PFSK-1 (cell line): ENCODE data around the gene NPAT.

Experiments
- FOXP2 ChIP-seq: optimal IDR thresholded peaks from 2 replicates; pipeline ENCODE3; 2011; ENCODE audit warnings: borderline replicate concordance, control low read depth, inconsistent platforms; ENCODE audit not compliant: insufficient read depth; ENCODE audit errors: extremely low read length, extremely low read depth
- POLR2AphosphoS5 ChIP-seq: IDR thresholded peaks from 2 replicates; pipeline ENCODE4 v1.6.1; 2012; ENCODE audit warnings: low read depth, mild to moderate bottlenecking, control low read depth, low read length, moderate library complexity
- SIN3A ChIP-seq: IDR thresholded peaks from 2 replicates; pipeline ENCODE4 v1.6.1; 2012; ENCODE audit warnings: mild to moderate bottlenecking, low read length, moderate library complexity, borderline replicate concordance; ENCODE audit not compliant: insufficient read depth
- TAF1 ChIP-seq: IDR thresholded peaks from 2 replicates; pipeline ENCODE4 v1.6.1; 2012; ENCODE audit warnings: low read length, control low read depth, borderline replicate concordance; ENCODE audit not compliant: insufficient read depth
- TF ChIP-seq, protein P1 (sequence below), 2 experiments: IDR thresholded peaks; 2 replicates each; pipeline versions ENCODE4 v1.6.1 to v1.8.0; 2011 to 2012; ENCODE audit warnings: low read depth in 2 of 2, low read length in 2 of 2, control low read depth in 1 of 2, inconsistent platforms in 1 of 2, mild to moderate bottlenecking in 1 of 2, moderate library complexity in 1 of 2; ENCODE audit not compliant: insufficient read depth in 1 of 2

Gene NPAT

DNA sequence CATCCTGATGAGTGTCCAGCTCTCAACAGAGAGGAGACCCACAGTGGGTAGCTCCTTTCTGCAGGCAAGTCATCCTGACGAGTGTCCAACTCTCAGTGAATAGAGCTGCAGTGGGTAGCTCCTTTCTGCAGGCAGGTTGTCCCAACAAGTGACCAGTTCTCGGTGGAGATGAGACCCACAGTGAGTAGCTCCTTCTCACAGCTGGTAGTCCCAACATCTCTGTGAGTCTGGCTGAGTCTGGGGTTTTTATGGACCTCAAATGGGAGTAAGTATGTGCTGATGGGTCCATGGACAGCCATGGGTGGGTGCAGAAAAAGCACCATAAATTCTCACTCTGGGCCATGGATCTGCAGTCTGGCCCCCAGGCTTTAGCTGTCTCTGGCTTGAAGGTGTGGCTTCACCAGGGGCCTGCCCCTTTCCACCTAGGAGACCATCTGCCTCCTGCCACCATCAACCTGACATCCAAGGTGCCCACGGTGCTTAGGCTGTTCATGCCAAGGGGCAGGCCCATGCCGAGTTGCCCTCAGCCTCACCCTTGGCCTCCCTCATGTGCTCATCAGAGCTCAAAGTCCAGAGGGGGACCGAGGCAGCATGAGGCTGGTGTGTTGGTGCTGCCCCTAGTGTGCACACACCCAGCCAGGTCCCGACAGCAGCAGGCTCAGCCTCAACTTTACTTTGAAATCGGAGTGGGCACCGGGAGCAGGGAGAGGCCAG lies 15.3 kb downstream of the NPAT start:
- TF ChIP-seq POLR2AphosphoS5 (no peak), TAF1 (no peak), SIN3A (no peak), FOXP2 (no peak)
- TF ChIP-seq, protein P1, sequence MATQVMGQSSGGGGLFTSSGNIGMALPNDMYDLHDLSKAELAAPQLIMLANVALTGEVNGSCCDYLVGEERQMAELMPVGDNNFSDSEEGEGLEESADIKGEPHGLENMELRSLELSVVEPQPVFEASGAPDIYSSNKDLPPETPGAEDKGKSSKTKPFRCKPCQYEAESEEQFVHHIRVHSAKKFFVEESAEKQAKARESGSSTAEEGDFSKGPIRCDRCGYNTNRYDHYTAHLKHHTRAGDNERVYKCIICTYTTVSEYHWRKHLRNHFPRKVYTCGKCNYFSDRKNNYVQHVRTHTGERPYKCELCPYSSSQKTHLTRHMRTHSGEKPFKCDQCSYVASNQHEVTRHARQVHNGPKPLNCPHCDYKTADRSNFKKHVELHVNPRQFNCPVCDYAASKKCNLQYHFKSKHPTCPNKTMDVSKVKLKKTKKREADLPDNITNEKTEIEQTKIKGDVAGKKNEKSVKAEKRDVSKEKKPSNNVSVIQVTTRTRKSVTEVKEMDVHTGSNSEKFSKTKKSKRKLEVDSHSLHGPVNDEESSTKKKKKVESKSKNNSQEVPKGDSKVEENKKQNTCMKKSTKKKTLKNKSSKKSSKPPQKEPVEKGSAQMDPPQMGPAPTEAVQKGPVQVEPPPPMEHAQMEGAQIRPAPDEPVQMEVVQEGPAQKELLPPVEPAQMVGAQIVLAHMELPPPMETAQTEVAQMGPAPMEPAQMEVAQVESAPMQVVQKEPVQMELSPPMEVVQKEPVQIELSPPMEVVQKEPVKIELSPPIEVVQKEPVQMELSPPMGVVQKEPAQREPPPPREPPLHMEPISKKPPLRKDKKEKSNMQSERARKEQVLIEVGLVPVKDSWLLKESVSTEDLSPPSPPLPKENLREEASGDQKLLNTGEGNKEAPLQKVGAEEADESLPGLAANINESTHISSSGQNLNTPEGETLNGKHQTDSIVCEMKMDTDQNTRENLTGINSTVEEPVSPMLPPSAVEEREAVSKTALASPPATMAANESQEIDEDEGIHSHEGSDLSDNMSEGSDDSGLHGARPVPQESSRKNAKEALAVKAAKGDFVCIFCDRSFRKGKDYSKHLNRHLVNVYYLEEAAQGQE (IDR thresholded peaks at IDR 0.05; ENCODE audit: insufficient read depth in 1 of 2, low read depth in 2 of 2, low read length in 2 of 2) = no peak

DNA sequence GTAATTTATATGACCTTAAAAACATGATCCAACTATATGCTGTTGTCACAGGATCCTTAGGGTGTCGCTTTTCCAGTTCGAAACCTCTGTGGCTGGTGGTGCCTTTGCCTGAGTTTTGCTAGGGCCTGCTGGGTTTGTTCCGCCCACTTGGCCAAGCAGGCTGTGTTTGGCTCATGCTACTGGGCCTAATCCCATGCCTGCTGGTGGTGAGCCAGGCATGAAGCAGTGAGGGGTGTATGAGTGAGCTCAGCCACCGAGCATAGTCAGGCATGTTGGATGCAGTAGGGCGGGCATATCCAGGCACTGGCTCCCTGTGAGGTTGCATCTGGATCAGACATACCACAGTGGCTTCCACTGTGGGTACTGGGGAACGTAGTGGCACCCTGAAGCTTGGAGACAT lies 16.3 kb downstream of the NPAT start:
- no peak for TF ChIP-seq POLR2AphosphoS5
- no peak for TF ChIP-seq SIN3A
- no peak for TF ChIP-seq TAF1
- TF ChIP-seq, protein P1 (IDR thresholded peaks at IDR 0.05; ENCODE audit: insufficient read depth in 1 of 2, low read depth in 2 of 2, low read length in 2 of 2) = no peak
- TF ChIP-seq FOXP2 = no peak

DNA sequence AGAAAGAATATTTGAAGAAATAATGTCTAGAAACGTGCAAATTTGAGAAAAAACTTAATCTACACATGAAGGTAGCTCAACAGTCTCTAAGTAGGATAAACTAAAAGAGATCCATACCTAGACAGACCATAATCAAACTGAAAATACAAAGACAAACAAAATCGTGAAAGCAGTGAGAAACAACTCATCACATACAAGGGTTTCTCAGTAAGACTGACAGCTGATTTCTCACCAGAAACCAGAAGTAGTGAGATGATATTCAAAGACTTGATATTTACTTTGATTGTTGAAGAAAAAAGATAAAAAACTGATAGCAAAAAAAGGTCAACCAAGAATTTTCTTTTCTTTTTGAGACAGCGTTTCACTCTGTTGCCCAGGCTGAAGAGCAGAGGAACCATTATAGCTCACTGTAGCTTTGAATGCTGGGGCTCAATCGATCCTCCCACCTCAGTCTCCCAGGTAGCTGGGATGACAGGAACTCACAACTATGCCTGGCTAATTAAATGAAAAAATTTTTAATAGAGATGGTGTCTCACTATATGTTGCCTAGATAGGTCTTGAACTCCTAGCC lies 17.4 kb downstream of the NPAT start:
- TF ChIP-seq, protein P1 (IDR thresholded peaks at IDR 0.05; ENCODE audit: insufficient read depth in 1 of 2, low read depth in 2 of 2, low read length in 2 of 2) = no peak
- TF ChIP-seq POLR2AphosphoS5 (no peak), TAF1 (no peak), SIN3A (no peak), FOXP2 (no peak)

DNA sequence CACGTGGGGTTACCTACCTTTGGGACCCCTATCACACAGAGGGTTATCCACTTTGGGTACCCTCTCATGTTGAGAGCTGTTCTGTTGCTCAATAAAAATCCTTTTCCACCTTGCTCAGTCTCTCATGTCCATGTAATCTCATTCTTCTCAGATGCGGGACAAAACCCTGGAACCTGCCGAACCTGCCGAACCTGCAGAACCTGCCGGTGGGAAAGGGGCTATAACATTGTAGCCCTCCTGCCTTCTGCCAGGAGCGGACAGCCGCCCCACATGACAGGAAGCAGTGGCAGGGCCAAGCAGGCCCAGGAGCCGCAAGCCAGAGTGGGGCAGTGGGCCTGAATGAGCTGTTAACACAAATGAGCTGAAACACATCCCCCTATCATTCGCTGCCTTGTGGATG lies 18.1 kb downstream of the NPAT start:
- TF ChIP-seq POLR2AphosphoS5 (no peak), TAF1 (no peak), SIN3A (no peak), FOXP2 (no peak)
- TF ChIP-seq, protein P1 (IDR thresholded peaks at IDR 0.05; ENCODE audit: insufficient read depth in 1 of 2, low read depth in 2 of 2, low read length in 2 of 2) = no peak
